ENCODE measurements around the gene ARL5A.

The ARL5A gene

GRCh38 chr2:151777935-151778334 lies 50.3 kb downstream of the ARL5A start:
- H3K36me3 ChIP-seq (ENCODE audit: control insufficient read depth, insufficient read depth, low read length) = peaks cover 4% of the 10 kb centered on the region; the same call in 1 of the 2 replicates
- no peak overlapping the region for H3K4me3 ChIP-seq (replicated peaks; ENCODE audit: low read depth, low read length)
- no peaks in the 10 kb centered on the region for H3K27me3 ChIP-seq (replicated peaks; ENCODE audit: control insufficient read depth, insufficient read depth, low read length)
- DNase-seq (ENCODE audit: extremely low read depth, insufficient read length) = no peak
- no peak for TF ChIP-seq CTCF (IDR thresholded peaks at IDR 0.05; ENCODE audit: insufficient read depth, low read length, poor library complexity, severe bottlenecking)

- H3K27me3 ChIP-seq (replicated peaks; ENCODE audit: control insufficient read depth, insufficient read depth, low read length) = no peaks in the 10 kb centered on the region
- H3K4me3 ChIP-seq (replicated peaks; ENCODE audit: low read depth, low read length) = no peak overlapping the region
- peak; percentile 23 for TF ChIP-seq CTCF (IDR thresholded peaks at IDR 0.05; ENCODE audit: insufficient read depth, low read length, poor library complexity, severe bottlenecking)
- H3K36me3 ChIP-seq (ENCODE audit: control insufficient read depth, insufficient read depth, low read length) = peaks cover 4% of the 10 kb centered on the region; the same call in 1 of the 2 replicates
- DNase-seq (ENCODE audit: extremely low read depth, insufficient read length) = no peak
Observed at GRCh38 chr2:151777487-151777886, 50.7 kb downstream of the ARL5A start.

- H3K27me3 ChIP-seq (replicated peaks; ENCODE audit: control insufficient read depth, insufficient read depth, low read length) = no peaks in the 10 kb centered on the region
- no peak for TF ChIP-seq CTCF (IDR thresholded peaks at IDR 0.05; ENCODE audit: insufficient read depth, low read length, poor library complexity, severe bottlenecking)
- DNase-seq (ENCODE audit: extremely low read depth, insufficient read length) = no peak
- H3K36me3 ChIP-seq (ENCODE audit: control insufficient read depth, insufficient read depth, low read length) = no peaks in the 10 kb centered on the region
- H3K4me3 ChIP-seq (replicated peaks; ENCODE audit: low read depth, low read length) = no peak overlapping the region
Observed at GRCh38 chr2:151776367-151776766, 51.9 kb downstream of the ARL5A start.

- DNase-seq (ENCODE audit: extremely low read depth, insufficient read length) = no peak
- no peaks in the 10 kb centered on the region for H3K27me3 ChIP-seq (replicated peaks; ENCODE audit: control insufficient read depth, insufficient read depth, low read length)
- no peak for TF ChIP-seq CTCF (IDR thresholded peaks at IDR 0.05; ENCODE audit: insufficient read depth, low read length, poor library complexity, severe bottlenecking)
- H3K36me3 ChIP-seq (ENCODE audit: control insufficient read depth, insufficient read depth, low read length) = no peaks in the 10 kb centered on the region
- H3K4me3 ChIP-seq (replicated peaks; ENCODE audit: low read depth, low read length) = no peak overlapping the region
Observed at GRCh38 chr2:151775057-151775740, 53.0 kb downstream of the ARL5A start.

- Histone ChIP-seq H3K36me3 (ENCODE audit: control insufficient read depth, insufficient read depth, low read length) (no peaks in the 10 kb centered on the region), H3K4me3 (replicated peaks; ENCODE audit: low read depth, low read length) (no peak overlapping the region), H3K27me3 (replicated peaks; ENCODE audit: control insufficient read depth, insufficient read depth, low read length) (no peaks in the 10 kb centered on the region)
- no peak for TF ChIP-seq CTCF (IDR thresholded peaks at IDR 0.05; ENCODE audit: insufficient read depth, low read length, poor library complexity, severe bottlenecking)
- DNase-seq (ENCODE audit: extremely low read depth, insufficient read length) = no peak
Observed at GRCh38 chr2:151774506-151774905, 53.7 kb downstream of the ARL5A start.

All from GM06990 (cell line).